Smooth muscle cell of the brain vasculature (primary cell): ENCODE results near the gene UBE3A.

ENCODE experiments used
- DNase-seq: peaks from one replicate; pipeline ENCODE4 v3.0.0-alpha.2; 2012; ENCODE audit warnings: low read depth, low spot score

Gene UBE3A

GRCh38 chr15:25331860-25332259 is 107.0 kb downstream of the UBE3A start:
- DNase-seq = no peak

DNA sequence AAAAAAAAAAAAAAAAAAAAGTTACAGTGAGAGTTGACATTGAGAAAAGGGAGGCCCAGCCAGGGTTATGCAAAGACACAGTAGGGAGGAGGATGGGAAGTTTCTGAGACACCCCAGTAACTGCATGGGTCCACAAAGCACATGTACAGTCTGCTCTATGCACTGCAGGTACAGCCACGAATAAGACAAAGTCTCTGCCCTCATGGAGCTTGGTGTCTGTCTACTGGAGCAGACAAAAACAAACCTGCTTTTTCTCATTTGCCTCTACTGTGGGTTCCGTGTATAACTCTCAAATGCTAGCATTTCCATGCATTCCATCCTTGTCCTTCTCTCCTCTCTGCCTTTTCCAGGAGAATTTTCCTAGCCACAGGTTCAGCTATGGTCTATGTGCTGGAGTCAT is 107.4 kb downstream of the UBE3A start:
- no peak for DNase-seq

- DNase-seq = no peak
Observed at GRCh38 chr15:25329696-25330095, 109.1 kb downstream of the UBE3A start.

- no peak for DNase-seq
Observed at GRCh38 chr15:25327686-25328085, 111.1 kb downstream of the UBE3A start.

GRCh38 chr15:25325187-25325586 is 113.6 kb downstream of the UBE3A start:
- no peak for DNase-seq

GRCh38 chr15:25323420-25323819 is 115.4 kb downstream of the UBE3A start:
- no peak for DNase-seq

DNA sequence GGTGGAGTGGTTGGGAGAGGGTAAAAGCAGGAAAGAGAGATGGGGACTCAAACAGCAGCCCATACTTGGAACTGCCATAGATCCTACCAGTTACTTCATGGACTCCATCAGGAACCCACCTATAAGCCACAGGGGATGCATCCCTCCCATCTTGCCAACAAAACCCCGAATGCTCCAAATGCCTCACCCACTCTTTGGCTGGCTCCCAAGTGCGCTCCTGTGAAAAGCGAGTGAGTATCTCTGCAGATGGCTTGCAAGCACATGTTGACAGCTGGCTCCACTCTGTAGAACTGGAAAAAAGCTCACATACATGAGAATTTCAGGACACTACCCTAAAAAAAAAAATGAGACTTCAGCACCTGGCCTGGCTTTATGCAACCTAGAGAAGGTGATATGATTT is 151.0 kb downstream of the UBE3A start:
- no peak for DNase-seq
